NCI-H1092 treated with DMSO at 0.1 percent for 48 hours (cell line): Measurements from ENCODE around the gene PLEKHA6.
"Not testable (repeated sequence)": the region's sequence is repeated elsewhere in the genome, so short reads cannot be mapped to it uniquely, and the experiment has no call there.

Experiments used
- DNase-seq: peaks from one replicate; lab custom pipeline; 2025; lab: John Stamatoyannopoulos, UW

PLEKHA6 gene

DNA sequence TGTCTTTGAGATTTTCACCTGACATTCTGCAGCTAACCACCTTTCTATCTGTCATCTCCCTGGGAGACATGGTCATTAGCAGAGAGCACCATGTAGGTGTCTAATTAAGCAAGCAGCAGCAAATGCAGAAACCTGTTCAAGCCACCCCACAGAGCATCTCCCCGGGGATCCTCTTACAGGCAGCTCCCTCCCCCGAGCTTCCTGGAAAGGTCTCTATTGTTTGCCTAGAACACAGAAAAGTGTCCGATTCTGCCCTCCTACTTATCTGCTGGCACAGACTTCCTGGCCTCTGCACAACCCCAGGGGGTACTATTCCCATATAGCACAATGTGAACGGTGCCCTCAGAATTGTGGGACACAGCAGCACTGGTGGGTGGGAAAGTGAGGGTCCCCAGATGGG, 46.1 kb downstream of the PLEKHA6 start:
- DNase-seq = peak; percentile 45

DNA sequence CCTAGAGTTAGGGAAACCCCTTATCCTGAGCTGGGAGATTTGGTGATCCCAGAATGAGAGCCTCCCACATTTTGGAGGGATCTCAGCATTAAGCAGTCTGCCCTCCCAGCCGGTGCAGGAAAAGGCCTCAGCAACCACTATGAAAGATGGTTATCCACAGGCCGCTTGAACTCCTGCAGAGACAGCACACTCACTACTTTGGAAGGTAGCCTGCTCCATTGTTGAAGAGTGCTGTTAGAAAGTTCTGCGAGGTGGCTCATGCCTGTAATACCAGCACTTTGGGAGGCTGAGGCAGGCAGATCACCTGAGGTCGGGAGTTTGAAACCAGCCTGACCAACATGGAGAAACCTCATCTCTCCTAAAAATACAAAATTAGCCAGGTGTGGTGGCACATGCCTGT, 48.8 kb downstream of the PLEKHA6 start:
- not testable (repeated sequence) for DNase-seq

DNA sequence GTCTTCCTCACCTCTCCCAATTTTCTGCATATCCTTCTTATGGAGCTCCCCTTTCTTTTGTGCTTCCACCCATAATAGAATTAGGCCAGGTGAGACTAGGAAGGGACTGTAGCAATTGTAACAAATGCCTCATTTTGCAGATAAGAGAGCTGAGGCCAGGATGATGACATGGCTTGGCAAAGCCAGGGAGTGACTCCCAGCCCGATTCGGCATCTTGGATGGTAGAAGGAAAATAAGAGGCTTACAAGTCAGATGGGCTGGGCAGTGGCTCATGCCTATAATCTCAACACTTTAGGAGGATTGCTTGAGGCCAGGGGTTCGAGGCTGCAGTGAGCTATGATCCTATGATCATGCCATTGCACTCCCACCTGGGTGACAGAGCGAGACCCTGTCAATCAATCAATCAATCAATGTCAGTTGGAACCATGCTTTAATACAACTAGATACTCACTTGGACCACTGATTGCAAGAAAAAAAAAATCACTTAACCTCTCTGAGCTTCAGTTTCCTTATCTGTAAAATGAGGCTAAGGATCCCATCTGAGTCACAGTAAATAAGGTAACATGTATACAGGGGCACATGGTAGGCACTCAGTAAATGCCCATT, 51.6 kb downstream of the PLEKHA6 start:
- no peak for DNase-seq

DNA sequence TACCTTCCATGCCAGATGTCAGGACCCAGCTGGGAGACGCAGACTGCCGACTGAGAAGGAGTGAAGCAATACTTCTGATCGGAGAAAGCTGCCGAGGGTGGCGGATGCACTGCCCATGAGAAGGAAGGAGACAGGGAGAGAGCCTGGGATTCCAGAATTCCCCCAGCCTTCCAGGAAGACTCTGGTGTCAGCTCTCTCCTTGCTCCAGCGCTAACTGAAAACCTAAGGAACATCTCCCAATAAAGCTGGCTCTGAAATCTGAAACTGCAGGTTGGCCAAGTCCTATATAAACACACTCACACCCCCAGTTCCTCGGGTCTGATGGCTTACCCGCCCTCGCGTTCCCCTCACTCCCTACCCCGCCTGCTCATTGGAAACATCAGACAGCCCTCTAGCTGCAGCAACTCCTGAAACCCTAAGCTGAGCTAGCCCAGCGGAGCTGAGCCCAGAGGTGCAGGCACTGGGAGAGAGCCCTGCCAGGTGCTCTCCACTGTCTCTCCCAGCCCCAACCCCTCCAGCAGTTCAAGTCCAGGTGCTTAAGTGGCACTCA, 52.3 kb downstream of the PLEKHA6 start:
- DNase-seq = peak; percentile 35

DNA sequence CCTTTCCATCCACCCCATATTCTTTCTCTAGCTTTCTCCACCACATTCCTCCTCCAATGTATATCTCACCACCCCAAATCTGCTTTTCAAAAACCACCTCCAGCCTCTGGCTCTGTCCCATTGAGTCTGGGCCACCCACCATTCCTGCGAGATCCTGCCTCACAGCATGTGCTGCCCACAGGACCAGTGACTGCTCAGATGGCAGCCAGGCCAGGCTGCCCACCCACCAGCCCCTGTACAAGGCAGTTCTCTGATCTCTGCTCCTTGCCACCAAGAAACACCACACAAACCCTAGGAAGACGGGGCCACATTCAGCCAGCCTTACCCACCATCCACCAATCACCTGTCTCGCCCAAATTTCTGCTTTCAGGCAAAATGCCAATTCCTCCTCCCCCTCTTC, 53.7 kb downstream of the PLEKHA6 start:
- DNase-seq = no peak

DNA sequence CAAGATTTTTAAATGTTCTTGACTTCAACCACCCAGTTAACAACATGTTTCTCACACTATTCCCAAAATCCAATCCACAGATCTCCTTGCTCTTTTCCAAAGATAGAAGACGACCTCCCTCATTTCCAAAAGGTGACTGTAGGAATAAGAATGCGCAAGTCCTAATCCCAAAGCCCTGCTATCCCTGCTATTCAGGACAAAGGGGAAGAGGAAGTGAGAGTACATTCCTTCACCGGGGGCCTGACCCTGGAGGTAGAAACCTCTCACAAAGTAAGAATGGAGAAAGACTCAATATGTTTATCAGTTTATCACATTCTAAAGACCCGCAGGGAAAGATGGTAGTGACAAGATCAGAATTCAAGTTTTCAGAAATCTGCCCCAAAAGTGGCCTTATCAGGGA, 55.7 kb downstream of the PLEKHA6 start:
- DNase-seq = no peak

DNA sequence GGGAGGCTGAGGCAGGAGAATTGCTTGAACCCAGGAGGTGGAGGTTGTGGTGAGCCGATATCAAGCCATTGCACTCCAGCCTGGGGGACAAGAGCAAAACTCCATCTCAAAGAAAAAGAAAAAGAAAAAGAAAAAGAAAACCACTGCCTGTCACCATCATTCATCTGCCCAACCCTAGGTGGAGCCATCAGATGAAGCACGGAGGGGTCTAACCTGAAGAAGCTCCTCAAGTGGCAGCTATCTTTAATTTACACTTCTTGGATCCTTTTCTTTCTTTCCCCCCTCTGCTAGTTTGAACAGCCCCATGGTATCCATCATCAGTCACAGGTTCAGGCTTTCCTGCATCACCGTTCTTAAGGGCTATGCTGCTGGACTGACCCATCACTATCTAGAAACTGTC, 57.0 kb downstream of the PLEKHA6 start:
- DNase-seq = no peak

DNA sequence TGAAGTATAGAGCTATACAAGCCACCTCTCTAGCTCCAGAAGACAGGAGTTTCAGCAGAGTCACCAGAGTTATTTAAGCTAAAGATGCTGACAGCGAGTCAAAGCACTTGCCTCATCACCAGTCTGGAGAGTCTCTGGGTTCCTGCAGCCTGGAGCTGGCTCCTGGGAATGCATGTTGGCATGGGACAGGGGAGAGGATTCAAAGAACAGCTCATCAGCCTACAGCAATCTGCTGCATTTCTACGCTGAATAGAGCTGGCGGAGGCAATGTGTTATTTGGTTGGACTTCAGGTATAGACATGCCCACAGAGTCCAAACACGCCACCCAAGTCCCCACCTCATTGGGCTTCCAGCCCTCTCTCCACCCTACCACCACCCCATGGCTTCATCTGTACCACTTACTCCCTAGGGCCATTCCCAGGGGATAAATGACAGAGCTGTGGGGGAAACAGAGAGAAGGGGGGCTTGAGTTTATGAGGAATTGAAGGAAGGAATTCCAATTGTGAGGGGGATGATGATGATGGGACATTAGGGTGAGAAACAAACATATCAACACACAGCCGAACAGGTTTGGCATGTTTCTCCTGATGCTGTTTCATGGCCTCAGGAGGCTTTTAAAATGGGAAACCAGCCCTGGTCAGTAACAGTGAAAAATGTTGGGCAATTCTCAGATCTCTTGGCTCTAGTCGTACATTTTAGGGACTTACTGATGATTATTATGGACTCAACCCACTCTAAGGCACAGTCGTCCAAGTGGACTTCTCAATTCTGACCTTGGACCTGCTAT, 58.4 kb downstream of the PLEKHA6 start:
- DNase-seq = no peak

DNA sequence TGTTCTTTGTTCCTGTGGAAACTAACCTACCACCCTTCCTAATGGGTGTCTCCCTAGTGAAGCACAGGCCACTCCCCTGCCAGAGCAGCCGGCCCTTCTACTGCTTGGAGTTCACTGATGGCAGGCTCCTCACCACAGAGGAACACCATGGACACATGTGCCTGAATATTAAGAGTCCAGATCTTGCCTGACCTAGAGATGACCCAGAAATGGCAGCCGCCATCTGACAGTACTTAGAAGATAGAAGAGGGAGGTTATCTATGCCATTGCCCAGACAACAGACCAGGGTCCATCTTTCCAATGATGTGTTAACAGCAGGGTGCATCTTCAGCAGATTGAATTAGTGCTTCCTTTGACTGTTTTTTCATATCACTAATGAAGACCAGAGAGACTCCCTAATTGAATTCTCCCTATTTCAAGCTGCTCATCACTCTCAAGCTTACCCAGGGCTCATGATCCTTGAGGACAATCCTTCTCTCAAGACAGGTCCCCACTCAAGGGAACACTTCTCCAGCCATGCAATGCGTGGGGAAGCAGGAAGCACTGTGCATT, 59.8 kb downstream of the PLEKHA6 start:
- no peak for DNase-seq

DNA sequence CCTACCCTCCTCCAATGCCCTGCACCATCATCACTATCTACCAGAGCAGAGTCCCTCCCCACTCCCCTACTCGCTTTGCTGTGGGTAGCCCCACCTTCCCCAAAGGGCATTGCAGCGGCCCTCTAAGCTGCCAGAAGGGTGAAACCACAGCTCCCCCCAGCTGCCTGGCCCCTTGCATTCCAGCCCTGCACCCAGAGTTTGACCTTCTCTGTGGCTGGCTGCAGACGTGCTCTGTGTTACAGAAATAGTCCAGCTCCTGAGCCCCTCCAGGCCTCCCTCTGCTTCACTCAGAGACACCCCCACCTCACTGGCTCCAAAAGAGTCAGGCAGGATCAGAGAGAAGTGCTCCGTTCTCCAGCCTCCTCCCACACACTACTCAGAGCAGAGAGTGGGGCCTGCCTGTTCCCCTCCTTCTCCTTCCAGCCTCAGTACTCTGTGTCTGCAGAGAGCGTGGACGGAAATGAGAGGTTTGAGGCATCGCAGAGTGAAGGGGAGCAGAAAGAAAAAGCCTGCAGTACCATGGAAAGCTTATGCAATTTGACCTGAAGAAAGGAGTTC, 63.2 kb downstream of the PLEKHA6 start:
- no peak for DNase-seq

DNA sequence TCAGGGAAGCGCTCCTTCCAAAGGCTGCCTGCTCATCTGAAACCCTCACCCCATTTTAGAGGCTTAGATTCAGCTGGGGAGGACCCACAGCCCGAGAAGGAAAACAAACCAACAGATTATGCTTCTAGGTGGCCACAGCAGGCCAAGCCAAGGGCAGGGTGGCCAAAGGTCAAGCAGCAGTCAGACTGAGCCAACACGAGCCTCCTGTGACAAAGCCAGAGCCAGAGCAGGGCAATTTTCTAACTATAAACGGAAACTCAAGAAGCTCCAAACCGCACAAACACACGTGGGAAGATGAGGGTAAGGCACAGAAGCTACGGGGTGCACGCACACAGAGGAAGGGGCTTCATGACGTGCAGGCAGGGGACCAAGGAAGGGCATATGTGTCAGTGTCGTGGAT, 64.1 kb downstream of the PLEKHA6 start:
- DNase-seq = no peak

DNA sequence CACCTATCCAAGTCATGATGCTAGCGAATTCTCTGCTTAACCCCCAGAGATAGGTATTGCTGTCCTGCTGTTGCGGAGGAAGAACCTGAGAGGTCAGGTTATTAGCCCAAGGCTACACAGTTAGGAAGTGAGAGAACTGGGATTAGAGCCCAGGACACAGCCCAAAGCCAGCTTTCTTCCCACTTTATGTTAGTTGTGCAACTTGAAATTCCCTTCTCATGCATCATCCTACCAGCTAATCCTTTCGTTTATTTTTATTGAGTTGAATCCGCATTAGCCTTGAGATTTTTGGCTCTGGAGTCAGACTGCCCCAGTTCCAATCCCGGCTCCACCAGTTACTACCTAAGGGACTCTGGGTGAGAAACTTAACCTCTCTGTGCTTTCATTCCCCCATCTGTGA, 65.4 kb downstream of the PLEKHA6 start:
- no peak for DNase-seq

DNA sequence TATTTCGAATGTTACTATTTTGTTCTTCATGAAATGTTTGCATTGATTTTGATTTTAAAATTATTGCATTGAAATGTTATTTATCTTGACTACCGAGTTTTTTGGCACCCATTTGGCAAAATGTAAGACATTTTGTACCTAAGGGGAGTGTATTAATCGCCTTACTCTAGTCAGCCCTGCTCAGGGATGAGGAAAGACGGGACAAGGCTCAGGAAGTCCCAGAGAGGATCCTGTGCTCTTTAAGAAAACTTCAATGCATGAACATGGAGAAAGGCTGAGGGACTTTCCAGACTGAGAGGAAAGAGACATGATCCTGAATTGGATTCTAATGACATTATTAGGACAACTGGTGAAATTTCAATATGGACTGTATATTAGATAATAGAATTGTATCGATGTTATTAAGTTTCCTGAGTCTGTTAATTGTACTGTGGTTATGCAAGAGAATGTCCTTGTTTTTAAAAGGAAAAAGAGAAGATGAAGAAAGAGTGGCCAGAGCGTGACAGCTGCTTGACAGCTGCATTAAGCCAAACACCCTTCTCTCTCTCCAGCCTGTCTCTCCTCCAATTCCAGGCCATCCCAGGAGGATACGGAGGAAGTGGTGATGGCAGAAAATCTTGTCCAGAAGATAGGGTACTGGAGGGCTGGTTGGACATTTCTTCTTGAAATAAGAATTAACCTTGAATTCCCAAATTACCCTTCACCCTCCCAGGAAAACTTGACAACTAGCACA, 66.0 kb downstream of the PLEKHA6 start:
- no peak for DNase-seq

DNA sequence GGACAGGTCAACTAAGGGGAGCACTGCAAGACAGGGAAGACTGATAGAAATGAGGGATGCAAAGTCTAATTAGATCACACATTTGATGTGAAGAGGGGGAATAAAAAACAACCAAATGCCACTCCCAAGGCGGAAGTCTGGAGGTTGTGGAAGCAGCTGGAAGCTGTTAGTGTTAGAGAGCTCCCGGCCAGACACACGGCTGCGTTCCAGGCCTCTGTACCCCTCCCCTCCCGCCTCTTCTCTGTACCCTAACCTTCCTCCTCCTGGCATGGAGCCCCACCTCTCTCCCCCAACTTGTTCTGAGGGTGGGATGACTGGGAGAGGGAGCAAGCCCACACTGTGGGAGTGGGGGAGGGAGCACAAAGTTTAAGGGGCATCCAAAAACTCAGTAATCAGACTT, 67.0 kb downstream of the PLEKHA6 start:
- no peak for DNase-seq

DNA sequence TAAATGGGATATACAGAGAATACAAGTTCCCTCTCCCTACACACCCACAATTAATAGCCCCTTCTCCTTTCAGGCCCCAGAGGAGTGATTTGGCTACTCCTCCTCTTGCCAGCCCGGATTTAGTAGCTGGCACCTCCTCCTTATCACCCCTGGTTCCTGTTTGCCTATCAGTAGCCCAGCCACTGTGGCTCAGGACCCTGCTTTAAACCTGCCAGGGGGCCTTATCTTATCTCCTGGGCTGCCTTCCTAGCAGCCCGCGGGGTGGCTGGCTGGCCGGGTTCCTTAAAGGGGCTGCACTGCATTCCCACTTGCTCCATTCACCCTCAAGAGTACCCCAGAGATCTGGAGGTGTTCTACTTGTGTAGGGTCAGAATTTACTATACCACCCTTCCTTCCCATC, 70.4 kb downstream of the PLEKHA6 start:
- no peak for DNase-seq

DNA sequence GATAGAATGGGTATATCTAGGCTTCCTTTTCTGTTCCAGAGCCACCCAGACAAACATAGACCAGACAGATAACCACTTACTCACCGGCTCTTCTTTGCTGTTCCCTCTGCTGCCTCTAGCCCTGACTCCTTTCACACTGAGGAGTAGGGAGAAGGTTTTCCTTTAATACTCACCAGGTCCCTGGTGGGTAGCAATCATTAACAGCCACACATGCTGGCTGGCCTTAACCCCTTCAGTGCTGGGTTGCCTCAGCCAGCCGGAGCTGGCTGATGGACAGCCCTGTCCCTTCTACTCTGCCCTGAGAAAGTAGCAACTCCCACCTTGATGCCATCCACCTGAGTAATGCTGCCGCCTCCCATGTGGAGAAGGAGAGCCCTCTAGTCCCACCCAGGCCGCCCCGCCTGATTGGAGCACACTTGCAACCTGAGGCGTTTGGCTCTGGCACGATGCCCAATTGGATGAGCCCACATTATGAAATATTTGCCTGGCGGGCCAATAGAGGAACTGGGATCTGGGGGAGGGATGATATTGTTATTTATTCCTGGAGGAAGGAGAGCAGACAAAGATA, 71.6 kb downstream of the PLEKHA6 start:
- no peak for DNase-seq

DNA sequence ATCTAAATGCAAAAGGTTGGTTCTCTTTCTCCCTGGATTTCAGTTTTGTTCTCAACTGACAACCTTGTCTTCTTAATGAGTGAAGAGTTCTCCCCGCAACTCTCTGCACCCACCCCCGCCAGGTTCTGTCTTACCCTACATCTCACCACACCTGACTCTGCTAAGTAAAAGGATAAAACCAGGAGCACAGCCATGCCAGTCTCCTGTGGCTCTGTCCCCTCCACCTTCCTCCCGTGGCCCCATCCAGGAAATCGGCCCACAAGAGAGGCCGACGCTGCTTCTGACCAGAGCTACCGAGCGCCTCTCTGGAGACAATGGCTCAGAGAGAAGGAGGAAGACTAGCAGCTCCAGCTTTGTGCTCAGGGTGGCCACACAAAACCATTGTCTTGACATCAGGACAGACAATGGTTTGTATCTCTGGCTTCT, 72.2 kb downstream of the PLEKHA6 start:
- no peak for DNase-seq

DNA sequence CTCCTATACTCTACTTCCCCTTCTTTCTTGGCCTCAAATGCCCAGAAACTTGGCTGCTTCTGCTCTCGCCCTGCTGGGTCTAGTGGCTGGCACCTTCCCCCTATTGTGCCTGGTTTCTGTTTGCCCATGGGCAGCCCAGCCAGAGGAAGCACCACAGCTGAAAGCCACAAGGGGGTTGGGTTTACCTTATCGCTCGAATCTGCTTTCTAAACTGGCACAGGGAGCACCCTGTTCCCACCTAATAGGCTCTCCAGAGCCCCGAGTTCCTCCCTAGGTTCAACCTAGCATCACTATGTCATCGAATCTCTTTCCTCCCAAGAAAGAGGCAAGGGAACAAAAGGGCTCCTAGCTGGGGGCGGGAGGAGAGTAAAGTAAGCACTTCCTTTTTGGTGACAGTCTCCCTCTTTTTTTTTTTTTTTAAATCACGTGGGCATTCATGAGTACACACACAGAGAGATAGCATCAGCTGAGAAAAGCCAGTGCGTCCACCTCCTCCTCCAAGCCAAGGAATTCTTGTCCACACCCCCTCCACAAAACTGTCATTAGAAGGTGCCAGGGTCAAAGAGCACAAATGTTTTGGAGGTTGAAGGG, 72.8 kb downstream of the PLEKHA6 start:
- peak; percentile 75 for DNase-seq

DNA sequence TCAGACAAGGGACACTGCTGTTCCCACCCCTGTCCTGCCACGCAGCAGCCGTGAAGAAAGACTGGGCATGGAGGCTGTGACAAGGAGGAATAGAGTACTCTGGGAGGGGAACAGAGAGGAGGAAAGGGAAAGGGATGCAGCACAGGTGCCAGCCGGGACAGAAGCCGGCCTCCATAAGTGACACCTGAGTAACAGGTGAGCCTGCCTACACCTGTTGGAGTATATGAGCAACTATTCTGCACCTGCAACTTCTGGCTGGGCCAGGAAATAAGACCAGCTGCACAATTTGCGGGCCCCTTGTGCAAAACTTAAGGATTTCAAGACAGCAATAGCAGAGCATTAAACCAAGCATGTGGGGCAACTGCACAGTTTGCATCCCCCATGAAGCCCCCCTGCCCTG, 73.4 kb downstream of the PLEKHA6 start:
- no peak for DNase-seq

DNA sequence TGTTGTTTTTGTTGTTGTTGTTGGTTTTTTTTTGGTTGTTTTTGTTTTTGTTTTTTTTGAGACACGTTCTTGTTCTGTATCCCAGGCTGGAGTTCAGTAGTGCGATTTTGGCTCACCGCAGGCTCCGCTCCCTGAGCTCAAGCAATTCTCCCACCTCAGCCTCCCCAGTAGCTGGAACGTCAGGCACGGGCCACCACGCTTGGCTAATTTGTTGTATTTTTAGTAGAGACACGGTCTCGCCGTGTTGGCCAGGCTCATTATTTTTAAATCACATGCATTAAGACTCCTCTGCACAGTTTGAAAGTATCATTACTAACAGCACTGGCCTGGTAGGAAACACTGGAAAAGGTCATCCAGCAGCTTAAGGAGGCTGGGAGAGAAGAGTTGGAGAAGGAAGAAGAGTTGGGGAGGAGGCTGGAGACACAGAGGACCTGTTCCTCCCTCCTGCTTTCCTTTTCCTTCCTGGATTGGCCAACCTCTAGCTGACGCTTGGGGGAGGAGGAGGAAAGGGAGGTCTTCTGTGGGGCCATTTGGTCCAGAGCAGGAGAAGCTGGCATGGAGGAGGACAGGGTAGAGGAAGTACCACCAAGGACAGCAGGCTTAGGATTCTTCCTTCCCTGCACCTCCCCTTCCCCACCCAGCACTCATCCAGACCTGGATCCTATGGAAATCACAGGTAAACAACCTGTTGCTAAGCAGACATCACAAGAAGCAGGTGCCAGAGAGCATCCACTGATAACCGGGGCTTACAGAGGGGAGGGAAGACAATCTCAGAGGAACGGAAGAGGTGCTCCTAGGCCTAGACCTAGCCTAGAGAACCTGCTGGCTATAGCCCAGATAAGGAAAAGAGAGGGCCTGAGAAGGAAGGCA, 74.1 kb downstream of the PLEKHA6 start:
- DNase-seq = no peak

DNA sequence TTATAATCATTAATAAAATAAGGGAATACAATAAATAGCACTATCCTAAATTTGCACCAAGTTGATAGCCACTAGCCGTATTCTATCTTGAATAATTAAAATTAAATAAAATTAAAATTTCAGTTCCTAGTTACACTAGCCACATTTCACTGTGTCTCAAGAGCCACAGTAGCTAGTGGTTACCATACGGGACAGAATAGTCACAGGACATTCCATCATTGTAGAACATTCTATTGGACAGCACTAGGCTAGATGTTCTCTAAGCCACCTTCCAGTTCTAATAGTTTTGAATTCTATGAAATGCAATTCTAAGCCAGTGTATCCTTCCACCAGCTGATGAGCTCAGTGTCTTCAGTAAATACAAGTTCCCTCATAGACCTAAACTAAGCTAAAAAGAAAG, 74.8 kb downstream of the PLEKHA6 start:
- no peak for DNase-seq
